SK-N-SH (cell line): ENCODE data around the gene TMPRSS6.

Source experiments
- EP300 ChIP-seq, 2 experiments: IDR thresholded peaks; 2 replicates each; pipeline versions ENCODE4 v1.4.0 to v1.6.1; 2012; ENCODE audit warnings: borderline replicate concordance in 1 of 2, low read depth in 1 of 2, low read length in 1 of 2
- GABPA ChIP-seq: IDR thresholded peaks from 2 replicates; pipeline ENCODE4 v1.4.0; 2012; ENCODE audit warnings: low read depth, mild to moderate bottlenecking
- GATA2 ChIP-seq: sonication (generic); formaldehyde crosslinking; IDR thresholded peaks from 2 replicates; pipeline ENCODE4 v1.5.0; 2020; ENCODE audit warnings: mild to moderate bottlenecking, missing genetic modification reagents
- POLR2AphosphoS5 ChIP-seq: IDR thresholded peaks from 2 replicates; pipeline ENCODE4 v1.6.1; 2012; ENCODE audit warnings: low read depth, low read length
- TAF1 ChIP-seq: IDR thresholded peaks from 2 replicates; pipeline ENCODE4 v1.6.1; 2012; ENCODE audit warnings: low read depth, mild to moderate bottlenecking, low read length, moderate library complexity, borderline replicate concordance
- TF ChIP-seq, protein P1 (sequence below): fragments of 200-600 bp; sonication (generic); IDR thresholded peaks from 2 replicates; pipeline ENCODE4 v1.6.1; 2017; ENCODE audit warnings: antibody characterized with exemption, mild to moderate bottlenecking, moderate library complexity
- TF ChIP-seq, protein P2 (sequence below): IDR thresholded peaks from 2 replicates; pipeline ENCODE4 v1.6.1; 2012; ENCODE audit warnings: mild to moderate bottlenecking, low read depth, low read length, moderate library complexity
- TF ChIP-seq, protein P3 (sequence below): IDR thresholded peaks from 2 replicates; pipeline ENCODE4 v1.4.0; 2012; ENCODE audit warnings: low read depth

GRCh38 chr22:37026325-37026724 is 83.2 kb downstream of the TMPRSS6 start:
- TF ChIP-seq, protein P1, sequence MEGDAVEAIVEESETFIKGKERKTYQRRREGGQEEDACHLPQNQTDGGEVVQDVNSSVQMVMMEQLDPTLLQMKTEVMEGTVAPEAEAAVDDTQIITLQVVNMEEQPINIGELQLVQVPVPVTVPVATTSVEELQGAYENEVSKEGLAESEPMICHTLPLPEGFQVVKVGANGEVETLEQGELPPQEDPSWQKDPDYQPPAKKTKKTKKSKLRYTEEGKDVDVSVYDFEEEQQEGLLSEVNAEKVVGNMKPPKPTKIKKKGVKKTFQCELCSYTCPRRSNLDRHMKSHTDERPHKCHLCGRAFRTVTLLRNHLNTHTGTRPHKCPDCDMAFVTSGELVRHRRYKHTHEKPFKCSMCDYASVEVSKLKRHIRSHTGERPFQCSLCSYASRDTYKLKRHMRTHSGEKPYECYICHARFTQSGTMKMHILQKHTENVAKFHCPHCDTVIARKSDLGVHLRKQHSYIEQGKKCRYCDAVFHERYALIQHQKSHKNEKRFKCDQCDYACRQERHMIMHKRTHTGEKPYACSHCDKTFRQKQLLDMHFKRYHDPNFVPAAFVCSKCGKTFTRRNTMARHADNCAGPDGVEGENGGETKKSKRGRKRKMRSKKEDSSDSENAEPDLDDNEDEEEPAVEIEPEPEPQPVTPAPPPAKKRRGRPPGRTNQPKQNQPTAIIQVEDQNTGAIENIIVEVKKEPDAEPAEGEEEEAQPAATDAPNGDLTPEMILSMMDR, result no peak
- TF ChIP-seq EP300 (IDR thresholded peaks at IDR 0.05; ENCODE audit: borderline replicate concordance in 1 of 2, low read depth in 1 of 2, low read length in 1 of 2) (no peak), POLR2AphosphoS5 (no peak), TAF1 (no peak), GATA2 (CRISPR knock-in tag) (no peak), GABPA (no peak)
- TF ChIP-seq, protein P2, sequence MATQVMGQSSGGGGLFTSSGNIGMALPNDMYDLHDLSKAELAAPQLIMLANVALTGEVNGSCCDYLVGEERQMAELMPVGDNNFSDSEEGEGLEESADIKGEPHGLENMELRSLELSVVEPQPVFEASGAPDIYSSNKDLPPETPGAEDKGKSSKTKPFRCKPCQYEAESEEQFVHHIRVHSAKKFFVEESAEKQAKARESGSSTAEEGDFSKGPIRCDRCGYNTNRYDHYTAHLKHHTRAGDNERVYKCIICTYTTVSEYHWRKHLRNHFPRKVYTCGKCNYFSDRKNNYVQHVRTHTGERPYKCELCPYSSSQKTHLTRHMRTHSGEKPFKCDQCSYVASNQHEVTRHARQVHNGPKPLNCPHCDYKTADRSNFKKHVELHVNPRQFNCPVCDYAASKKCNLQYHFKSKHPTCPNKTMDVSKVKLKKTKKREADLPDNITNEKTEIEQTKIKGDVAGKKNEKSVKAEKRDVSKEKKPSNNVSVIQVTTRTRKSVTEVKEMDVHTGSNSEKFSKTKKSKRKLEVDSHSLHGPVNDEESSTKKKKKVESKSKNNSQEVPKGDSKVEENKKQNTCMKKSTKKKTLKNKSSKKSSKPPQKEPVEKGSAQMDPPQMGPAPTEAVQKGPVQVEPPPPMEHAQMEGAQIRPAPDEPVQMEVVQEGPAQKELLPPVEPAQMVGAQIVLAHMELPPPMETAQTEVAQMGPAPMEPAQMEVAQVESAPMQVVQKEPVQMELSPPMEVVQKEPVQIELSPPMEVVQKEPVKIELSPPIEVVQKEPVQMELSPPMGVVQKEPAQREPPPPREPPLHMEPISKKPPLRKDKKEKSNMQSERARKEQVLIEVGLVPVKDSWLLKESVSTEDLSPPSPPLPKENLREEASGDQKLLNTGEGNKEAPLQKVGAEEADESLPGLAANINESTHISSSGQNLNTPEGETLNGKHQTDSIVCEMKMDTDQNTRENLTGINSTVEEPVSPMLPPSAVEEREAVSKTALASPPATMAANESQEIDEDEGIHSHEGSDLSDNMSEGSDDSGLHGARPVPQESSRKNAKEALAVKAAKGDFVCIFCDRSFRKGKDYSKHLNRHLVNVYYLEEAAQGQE, result no peak
- TF ChIP-seq, protein P3, sequence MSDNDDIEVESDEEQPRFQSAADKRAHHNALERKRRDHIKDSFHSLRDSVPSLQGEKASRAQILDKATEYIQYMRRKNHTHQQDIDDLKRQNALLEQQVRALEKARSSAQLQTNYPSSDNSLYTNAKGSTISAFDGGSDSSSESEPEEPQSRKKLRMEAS, result no peak
